B cell (primary cell): ENCODE results near the gene PEX16. TPM values are rescaled to one million over a fixed set of nuclear protein-coding genes. Genes with fewer than 3 reads are reported as not detected.

Experiments
- ATAC-seq: fragments of 200-7000 bp; cut with Tn5 transposase; one replicate; pipeline ENCODE4 v1.10.0; 2021; ENCODE audit warnings: low read depth, mild to moderate bottlenecking, moderate number of reproducible peaks, moderate library complexity
- CTCF ChIA-PET: fragments of 350-600 bp; sonication (Branson Sonifier 250); formaldehyde crosslinking; loops from one replicate; lab custom pipeline; 2021; ENCODE audit warnings: antibody characterized with exemption, inconsistent platforms; lab: Charles Lee
- POLR2A ChIA-PET: fragments of 350-600 bp; sonication (Branson Sonifier 250); formaldehyde crosslinking; loops from one replicate; lab custom pipeline; 2021; ENCODE audit warnings: antibody characterized with exemption; lab: Charles Lee
- DNase-seq: peaks from one replicate; pipeline ENCODE4 v3.0.0; 2013
- H2AFZ ChIP-seq: 2 replicates; pipeline ENCODE4 v1.6.1; 2012; ENCODE audit warnings: mild to moderate bottlenecking, low read depth, low read length; ENCODE audit not compliant: insufficient read depth, poor library complexity, severe bottlenecking
- H3K27ac ChIP-seq, 2 donors: 1 replicate in 1 of 2; 2 replicates in 1 of 2; pipeline ENCODE4 v1.5.1; 2012 to 2013; ENCODE audit warnings: low read length in 2 of 2, mild to moderate bottlenecking in 2 of 2, moderate library complexity in 1 of 2
- H3K27me3 ChIP-seq, 4 experiments: fragments of 200-600 bp in 1 of 4; sonication (generic) in 1 of 4; replicated peaks in 1 of 4; 1 replicate in 2 of 4; 2 replicates in 2 of 4; pipeline versions ENCODE4 v1.6.1 to v1.7.0; 2013 to 2016; ENCODE audit warnings: low read length in 3 of 4, mild to moderate bottlenecking in 2 of 4, mixed read lengths in 1 of 4, moderate library complexity in 1 of 4; ENCODE audit not compliant: insufficient read depth in 4 of 4, control insufficient read depth in 3 of 4; ENCODE audit errors: control extremely low read depth in 1 of 4
- H3K36me3 ChIP-seq, 2 experiments: replicated peaks in 1 of 2; 1 replicate in 1 of 2; 2 replicates in 1 of 2; pipeline versions ENCODE4 v1.6.1 to v1.7.1; 2013; ENCODE audit warnings: low read length in 1 of 2; ENCODE audit not compliant: insufficient read depth in 2 of 2, control insufficient read depth in 1 of 2; ENCODE audit errors: control extremely low read depth in 1 of 2, extremely low read depth in 1 of 2
- H3K4me1 ChIP-seq, 2 donors: fragments of 200-600 bp in 1 of 2; sonication (generic) in 1 of 2; 1 replicate in 1 of 2; 2 replicates in 1 of 2; pipeline versions ENCODE4 v1.5.1 to v1.6.1; 2013 to 2017; ENCODE audit warnings: low read length in 2 of 2; ENCODE audit not compliant: control insufficient read depth in 2 of 2, insufficient read depth in 2 of 2
- H3K4me2 ChIP-seq: replicated peaks from 2 replicates; pipeline ENCODE3; 2012; ENCODE audit warnings: mild to moderate bottlenecking, low read depth, low read length; ENCODE audit not compliant: poor library complexity, severe bottlenecking
- H3K4me3 ChIP-seq, 5 experiments: fragments of 200-600 bp in 1 of 5; sonication (generic) in 1 of 5; 1 replicate in 3 of 5; 2 replicates in 2 of 5; pipeline versions ENCODE4 v1.5.1 to v1.7.0; 2011 to 2016; ENCODE audit warnings: low read length in 4 of 5, mild to moderate bottlenecking in 4 of 5, low read depth in 2 of 5, control low read depth in 1 of 5, moderate library complexity in 1 of 5; ENCODE audit not compliant: insufficient read depth in 1 of 5; ENCODE audit errors: control extremely low read depth in 1 of 5, extremely low read depth in 1 of 5
- H3K79me2 ChIP-seq: fragments of 200-600 bp; sonication (generic); one replicate; pipeline ENCODE4 v1.6.0; 2016; ENCODE audit warnings: low read length; ENCODE audit not compliant: control insufficient read depth, insufficient read depth
- H3K9ac ChIP-seq: fragments of 200-600 bp; sonication (generic); 2 replicates; pipeline ENCODE4 v1.6.1; 2017; ENCODE audit warnings: mild to moderate bottlenecking, low read length, moderate library complexity
- H3K9me3 ChIP-seq, 3 donors: one replicate each; pipeline versions ENCODE4 v1.6.1 to v1.7.1; 2013; ENCODE audit warnings: low read length in 2 of 3; ENCODE audit not compliant: control insufficient read depth in 2 of 3, insufficient read depth in 1 of 3; ENCODE audit errors: control extremely low read depth in 1 of 3
- H4K20me1 ChIP-seq: 2 replicates; pipeline ENCODE4 v1.6.0; 2012; ENCODE audit warnings: mild to moderate bottlenecking, low read length; ENCODE audit not compliant: insufficient read depth, control insufficient read depth, poor library complexity, severe bottlenecking
- H3K27ac Mint-ChIP-seq: one replicate; pipeline ENCODE4 v1.8.0; 2021; ENCODE audit warnings: mixed read lengths
- H3K27me3 Mint-ChIP-seq: one replicate; pipeline ENCODE4 v1.8.0; 2021; ENCODE audit warnings: mixed read lengths
- H3K4me1 Mint-ChIP-seq: one replicate; pipeline ENCODE4 v1.8.0; 2021; ENCODE audit warnings: mixed read lengths
- H3K4me3 Mint-ChIP-seq: one replicate; pipeline ENCODE4 v1.8.0; 2021; ENCODE audit warnings: mixed read lengths
- H3K9me3 Mint-ChIP-seq: one replicate; pipeline ENCODE4 v1.8.0; 2022; ENCODE audit warnings: mixed read lengths; ENCODE audit not compliant: insufficient read depth
- CTCF ChIP-seq: fragments of 200-600 bp; IDR thresholded peaks from one replicate; pipeline ENCODE4 v1.8.0; 2022; ENCODE audit warnings: antibody characterized with exemption, mild to moderate bottlenecking
- EZH2 ChIP-seq: IDR thresholded peaks from 2 replicates; pipeline ENCODE4 v1.6.1; 2012; ENCODE audit warnings: borderline replicate concordance, low read depth, mild to moderate bottlenecking, moderate library complexity, low read length; ENCODE audit not compliant: insufficient read depth, poor library complexity, severe bottlenecking
- WGBS: methylation state at CpG from one replicate; pipeline ENCODE4 v1.1.5; 2013; ENCODE audit warnings: missing lambda C conversion rate; ENCODE audit not compliant: insufficient coverage; 5-methylcytosine and 5-hydroxymethylcytosine counted together
- intact Hi-C: fragments of 100-400 bp; cut with micrococcal nuclease; formaldehyde crosslinking; loops from one replicate; pipeline ENCODE4 v1.10.0; 2022
- polyA plus RNA-seq: library from polyadenylated mRNA; depleted of rRNA; stranded (reverse); fragments of >200 nt; gene quantifications from 2 replicates; pipeline ENCODE4 v1.2.3, GENCODE V29; 2012
- total RNA-seq, 2 donors: library from RNA; stranded (reverse); fragments of 120-200 nt in 1 of 2; gene quantifications; 1 replicate in 1 of 2; 2 replicates in 1 of 2; pipeline versions ENCODE4 v1.2.3 to v1.2.4, GENCODE V29; 2013 to 2022

PEX16 gene
- total and polyA plus RNA-seq, 2 donors (not counting 1 experiment from before 2014, with no cell fraction given): 89.4 to 107 TPM

- H3K27me3 ChIP-seq: no peaks in the 10 kb centered on the region
- no peaks in the 10 kb centered on the region for H3K9me3 ChIP-seq
- no peak overlapping the region for H3K4me3 ChIP-seq
- H4K20me1 ChIP-seq: peaks cover 33% of the 10 kb centered on the region
- no peaks in the 10 kb centered on the region for H3K9me3 Mint-ChIP-seq
- H3K36me3 ChIP-seq: peaks cover 0 to 43% of the 10 kb centered on the region in 2 experiments
- no peak overlapping the region for H3K9ac ChIP-seq
- no peak overlapping the region for H3K4me2 ChIP-seq
- H3K27ac Mint-ChIP-seq: peak overlapping the region; percentile 94
- H3K27me3 Mint-ChIP-seq: no peaks in the 10 kb centered on the region
- peaks cover 91% of the 10 kb centered on the region for H3K79me2 ChIP-seq
- TF ChIP-seq EZH2: no peak
- ATAC-seq (no peak), DNase-seq (no peak)
- no peak overlapping the region for H3K4me3 Mint-ChIP-seq
- H3K4me1 Mint-ChIP-seq: peaks cover 77% of the 10 kb centered on the region
- intact Hi-C loops: no loop called here
- no peak overlapping the region for H2AFZ ChIP-seq
- WGBS: no CpG with 5 or more reads among the region's 3 CpGs
- ChIA-PET CTCF (interaction anchor here (2.4 to 9.6 kb wide), 2 partner anchors 9 to 81 kb away, joined by 7 to 98 read pairs; no protein-coding TSS in a partner anchor), POLR2A (interaction anchor here (2.4 to 9.1 kb wide), 2 partner anchors 7 to 9 kb away, joined by 10 to 162 read pairs; partner anchors contain the start of gene PEX16)
- peak overlapping the region in 1 of 2 donors; percentile 92 for H3K27ac ChIP-seq
- H3K4me1 ChIP-seq: peaks cover 65 to 84% of the 10 kb centered on the region in 2 donors
Observed at GRCh38 chr11:45925550-45925949, 7.9 kb upstream of the PEX16 start.

GRCh38 chr11:45924927-45925326 lies 7.2 kb upstream of the PEX16 start:
- no peak overlapping the region for H3K4me3 ChIP-seq

More at GRCh38 chr11:45924927-45925326, 7.2 kb upstream of the PEX16 start:
- intact Hi-C loops: no loop called here
- Histone ChIP-seq H3K27ac (peak overlapping the region; percentile 27 to 67), H4K20me1 (peaks cover 33% of the 10 kb centered on the region), H3K79me2 (peaks cover 87% of the 10 kb centered on the region), H3K9ac (no peak overlapping the region), H3K4me1 (peaks cover 68 to 85% of the 10 kb centered on the region in 2 donors), H3K9me3 (no peaks in the 10 kb centered on the region), H3K36me3 (peaks cover 0 to 43% of the 10 kb centered on the region in 2 experiments), H2AFZ (no peak overlapping the region), H3K27me3 (no peaks in the 10 kb centered on the region), H3K4me2 (peak overlapping the region; percentile 79)
- peak overlapping the region; percentile 87 for H3K4me3 Mint-ChIP-seq
- H3K4me1 Mint-ChIP-seq: peaks cover 76% of the 10 kb centered on the region
- H3K27me3 Mint-ChIP-seq: no peaks in the 10 kb centered on the region
- no peak for DNase-seq
- H3K27ac Mint-ChIP-seq: peak overlapping the region; percentile 94
- H3K9me3 Mint-ChIP-seq: no peaks in the 10 kb centered on the region
- no peak for ATAC-seq
- 100% methylated on average over 2 of the region's 6 CpGs for WGBS
- CTCF ChIA-PET: interaction anchor here (9.6 kb wide), 1 partner anchor 9 kb away, joined by 98 read pairs; no protein-coding TSS in a partner anchor
- POLR2A ChIA-PET: interaction anchor here (9.1 kb wide), 1 partner anchor 9 kb away, joined by 162 read pairs; no protein-coding TSS in a partner anchor
- TF ChIP-seq CTCF (no peak), EZH2 (no peak)
